Aorta (tissue), 5 donors: Measurements from ENCODE around the gene RBMS1. TPM values are rescaled to one million over a fixed set of nuclear protein-coding genes. Genes with fewer than 3 reads are reported as not detected.

Experiments used
- ATAC-seq: fragments of 200-7000 bp; cut with Tn5 transposase; one replicate; pipeline ENCODE4 v1.9.1; 2022; ENCODE audit warnings: moderate library complexity; ENCODE audit not compliant: low FRiP score
- DNase-seq, 2 donors: peaks; one replicate each; pipeline ENCODE4 v3.0.0-alpha.2; 2020
- H3K27ac ChIP-seq, 2 donors: one replicate each; pipeline ENCODE4 v1.5.1; 2013; ENCODE audit warnings: low read length in 2 of 2, mild to moderate bottlenecking in 2 of 2, moderate library complexity in 2 of 2, control low read depth in 1 of 2, inconsistent platforms in 1 of 2, low read depth in 1 of 2
- H3K27me3 ChIP-seq, 2 donors: one replicate each; pipeline ENCODE4 v1.6.1; 2013; ENCODE audit warnings: control low read depth in 1 of 2, low read length in 1 of 2, mild to moderate bottlenecking in 1 of 2, moderate library complexity in 1 of 2; ENCODE audit not compliant: insufficient read depth in 2 of 2, control insufficient read depth in 1 of 2
- H3K36me3 ChIP-seq, 2 donors: one replicate each; pipeline ENCODE4 v1.6.1; 2013; ENCODE audit warnings: control low read depth in 1 of 2, low read length in 1 of 2, mild to moderate bottlenecking in 1 of 2; ENCODE audit not compliant: insufficient read depth in 2 of 2, control insufficient read depth in 1 of 2
- H3K4me1 ChIP-seq, 2 donors: one replicate each; pipeline ENCODE4 v1.6.1; 2013; ENCODE audit warnings: low read length in 2 of 2, control low read depth in 1 of 2, mild to moderate bottlenecking in 1 of 2, moderate library complexity in 1 of 2; ENCODE audit not compliant: insufficient read depth in 2 of 2, control insufficient read depth in 1 of 2
- H3K4me3 ChIP-seq, 2 donors: one replicate each; pipeline ENCODE4 v1.5.1; 2013; ENCODE audit warnings: low read length in 2 of 2, control low read depth in 1 of 2, mild to moderate bottlenecking in 1 of 2
- H3K9me3 ChIP-seq: one replicate; pipeline ENCODE4 v1.6.1; 2013; ENCODE audit warnings: mild to moderate bottlenecking, low read length; ENCODE audit not compliant: control insufficient read depth
- WGBS, 2 donors: extraction: QIAGEN DNeasy Blood & Tissue Kit; methylation state at CpG; one replicate each; pipeline ENCODE4 v1.1.7; 2013; 5-methylcytosine and 5-hydroxymethylcytosine counted together
- intact Hi-C, 2 donors: fragments of 100-400 bp; cut with DNase I; formaldehyde crosslinking; loops; one replicate each; pipeline versions ENCODE4 v1.14.2 to v1.15.0; 2022
- polyA plus RNA-seq, 2 donors: library from polyadenylated mRNA; stranded (reverse); fragments of 200-250 nt; gene quantifications; one replicate each; pipeline ENCODE4 v1.2.3, GENCODE V29; 2013
- total RNA-seq, 2 donors: library from RNA; stranded (reverse); fragmentation: NEBNext Ultra II Directional; extraction: Animal tissue kit (Norgen Biotek cat#: 25700); gene quantifications; one replicate each; pipeline ENCODE4 v1.2.1, GENCODE V29; 2021
- donor health status: healthy with polysubstance abuse.
- donor health status: Bipolar disorder and iron deficiency.
- donor health status: DM: no; HTN: no; CAD: no.
- donor health status: DM: no; HTN: no; CAD: no.
- donor health status: DM: yes; HTN: yes; CAD: no.

RBMS1 gene
- total and polyA plus RNA-seq, 4 donors: 32.8 to 146 (median 99.3) TPM

DNA sequence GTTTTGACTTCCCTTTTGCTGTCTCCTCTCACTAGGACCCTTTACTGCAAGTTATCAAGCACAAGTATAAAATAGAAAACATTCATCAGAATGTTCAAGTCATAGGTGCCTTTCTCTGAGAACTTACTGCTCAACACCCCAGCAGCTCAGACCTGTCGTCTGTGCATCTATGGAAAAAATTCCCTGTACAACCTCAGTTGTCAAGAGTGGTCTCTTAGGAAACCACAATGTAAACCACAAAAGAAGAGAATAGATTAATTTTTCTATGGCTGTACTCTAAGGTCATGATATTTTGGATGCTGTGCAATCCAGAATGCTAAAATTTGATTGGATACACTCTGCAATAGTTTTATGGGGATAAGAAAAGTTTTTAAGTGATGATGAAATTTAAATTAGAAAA, 84.1 kb downstream of the RBMS1 start:
- ATAC-seq: no peak
- 60 to 72% methylated on average over 1 of the region's 1 CpG for WGBS, 2 donors
- Histone ChIP-seq H3K9me3 (no peaks in the 10 kb centered on the region), H3K4me3 (no peak overlapping the region), H3K36me3 (no peaks in the 10 kb centered on the region), H3K27ac (no peak overlapping the region), H3K27me3 (no peaks in the 10 kb centered on the region), H3K4me1 (peaks cover 0 to 7% of the 10 kb centered on the region in 2 donors)
- no peak for DNase-seq
- intact Hi-C loops: loop anchor here in 1 of 2 donors (5.0 kb wide), 1 partner anchor 77 kb away; no protein-coding TSS in a partner anchor

DNA sequence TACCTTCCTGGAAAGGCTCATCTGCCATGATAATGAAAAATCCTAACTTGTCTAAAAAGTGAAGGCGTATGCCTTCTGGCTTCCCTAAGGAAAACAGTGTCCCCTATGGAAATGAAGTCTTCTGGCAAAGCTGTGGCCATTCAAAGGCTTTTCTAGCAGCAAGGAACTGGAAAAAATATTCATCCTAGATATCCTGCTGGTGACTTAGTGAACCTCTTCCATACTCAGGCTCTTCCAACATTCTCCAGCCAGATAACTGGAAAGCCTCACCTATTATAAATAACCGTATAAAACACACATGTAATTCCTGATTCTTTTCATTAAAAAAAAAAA, 84.7 kb downstream of the RBMS1 start:
- H3K27ac ChIP-seq: peak overlapping the region in 1 of 2 donors; percentile 50
- no peaks in the 10 kb centered on the region for H3K36me3 ChIP-seq
- H3K27me3 ChIP-seq: no peaks in the 10 kb centered on the region
- H3K4me3 ChIP-seq: no peak overlapping the region
- H3K4me1 ChIP-seq: peaks cover 0 to 7% of the 10 kb centered on the region in 2 donors
- ATAC-seq (no peak), DNase-seq (no peak)
- intact Hi-C loops: loop anchor here in 1 of 2 donors (5.0 kb wide), 1 partner anchor 77 kb away; no protein-coding TSS in a partner anchor
- WGBS, 2 donors: 84 to 92% methylated on average over 2 of the region's 2 CpGs
- no peaks in the 10 kb centered on the region for H3K9me3 ChIP-seq

DNA sequence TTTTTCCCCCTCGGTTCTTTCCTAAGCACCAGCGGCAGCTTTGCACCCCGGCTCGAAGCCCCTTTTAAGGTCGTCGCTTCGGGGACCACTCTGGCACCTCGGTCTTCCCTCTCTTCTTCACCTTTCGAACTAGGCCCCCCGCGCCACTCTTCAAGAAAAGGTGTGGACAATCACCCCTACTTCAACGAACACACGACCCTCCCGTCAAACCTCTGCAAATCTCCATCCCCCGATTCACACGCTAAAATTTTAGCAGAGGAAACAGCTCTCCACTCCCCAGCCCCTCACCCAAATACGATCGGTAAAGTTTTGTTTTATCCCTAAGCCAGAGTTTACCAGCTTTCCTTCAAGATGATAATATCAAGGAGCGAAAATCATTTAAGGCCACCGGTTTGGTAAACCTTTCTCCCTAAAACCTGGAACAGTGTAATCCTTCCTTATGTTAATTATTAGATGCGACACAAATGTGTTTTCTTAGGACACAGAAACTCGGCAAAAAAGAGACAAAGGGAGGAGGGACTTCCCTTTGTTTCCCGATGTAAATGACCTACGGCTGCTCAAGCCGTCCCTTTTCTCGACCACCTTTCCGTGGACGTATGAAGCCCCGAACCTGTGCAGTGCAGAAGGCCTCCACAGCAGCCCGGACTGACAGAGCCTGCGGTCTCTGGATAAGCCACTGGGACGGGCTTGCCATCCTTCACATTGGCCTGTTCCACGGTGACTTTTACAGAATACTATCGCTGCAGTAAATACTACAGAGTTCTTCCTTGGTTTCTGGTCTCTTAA, 85.2 kb downstream of the RBMS1 start:
- ATAC-seq (no peak), DNase-seq (no peak)
- intact Hi-C loops: loop anchor here in 1 of 2 donors (5.0 kb wide), 1 partner anchor 76 kb away; no protein-coding TSS in a partner anchor
- peaks cover 3 to 7% of the 10 kb centered on the region in 2 donors for H3K4me1 ChIP-seq
- no peaks in the 10 kb centered on the region for H3K27me3 ChIP-seq
- H3K9me3 ChIP-seq: no peaks in the 10 kb centered on the region
- H3K4me3 ChIP-seq: peak overlapping the region; percentile 98 to 99
- 36 to 45% methylated on average over 34 of the region's 34 CpGs for WGBS, 2 donors
- H3K27ac ChIP-seq: peak overlapping the region; percentile 80 to 84
- no peaks in the 10 kb centered on the region for H3K36me3 ChIP-seq

DNA sequence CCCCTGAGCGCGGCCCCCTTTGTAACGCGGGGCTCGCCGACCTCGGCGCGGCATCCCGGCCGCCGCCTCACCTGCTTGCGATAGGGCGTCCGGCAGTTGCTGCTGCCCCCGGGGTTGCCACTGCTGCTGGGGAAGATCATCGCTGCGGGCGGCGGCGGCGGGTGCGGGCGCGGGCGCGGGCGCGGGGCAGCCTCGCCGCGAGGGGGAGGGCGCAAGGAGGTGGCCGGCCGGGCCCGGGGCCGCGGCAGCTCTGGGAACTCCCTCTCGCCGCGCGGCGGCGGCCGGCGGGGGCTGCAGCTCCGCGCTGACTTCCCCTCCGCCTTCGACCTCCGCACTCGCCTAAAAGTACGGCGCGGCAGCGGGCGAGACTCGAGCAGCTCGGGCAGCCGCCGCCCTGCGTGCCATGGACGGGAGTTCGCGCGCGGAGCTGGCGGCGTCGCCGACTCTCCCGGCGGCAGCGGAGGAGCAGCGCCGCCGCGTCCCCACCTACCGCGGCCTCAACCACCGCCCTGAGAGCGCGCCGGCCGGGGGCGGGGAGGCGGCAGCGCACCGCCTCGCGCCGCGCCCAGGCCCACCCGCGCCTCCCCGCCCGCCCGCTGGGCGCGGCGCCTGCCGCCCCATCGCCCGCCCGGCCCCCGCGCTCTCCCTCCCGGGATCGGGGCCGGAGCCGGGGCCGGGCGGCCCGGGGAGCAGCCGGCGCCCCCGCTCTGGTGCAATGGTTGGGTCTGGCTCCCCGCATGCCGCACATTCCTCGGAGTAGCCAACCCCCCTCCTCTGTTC, 86.0 kb downstream of the RBMS1 start:
- Histone ChIP-seq H3K36me3 (no peaks in the 10 kb centered on the region), H3K4me1 (peaks cover 4 to 7% of the 10 kb centered on the region in 2 donors), H3K9me3 (no peaks in the 10 kb centered on the region), H3K4me3 (peak overlapping the region; percentile 98 to 99), H3K27ac (peak overlapping the region; percentile 80 to 96), H3K27me3 (no peaks in the 10 kb centered on the region)
- DNase-seq (peak; percentile 73 to 87), ATAC-seq (peak; percentile 81)
- intact Hi-C loops: loop anchor here in 1 of 2 donors (5.0 kb wide), 1 partner anchor 75 kb away; no protein-coding TSS in a partner anchor
- 1% methylated on average over 51 to 120 of the region's 120 CpGs for WGBS, 2 donors

DNA sequence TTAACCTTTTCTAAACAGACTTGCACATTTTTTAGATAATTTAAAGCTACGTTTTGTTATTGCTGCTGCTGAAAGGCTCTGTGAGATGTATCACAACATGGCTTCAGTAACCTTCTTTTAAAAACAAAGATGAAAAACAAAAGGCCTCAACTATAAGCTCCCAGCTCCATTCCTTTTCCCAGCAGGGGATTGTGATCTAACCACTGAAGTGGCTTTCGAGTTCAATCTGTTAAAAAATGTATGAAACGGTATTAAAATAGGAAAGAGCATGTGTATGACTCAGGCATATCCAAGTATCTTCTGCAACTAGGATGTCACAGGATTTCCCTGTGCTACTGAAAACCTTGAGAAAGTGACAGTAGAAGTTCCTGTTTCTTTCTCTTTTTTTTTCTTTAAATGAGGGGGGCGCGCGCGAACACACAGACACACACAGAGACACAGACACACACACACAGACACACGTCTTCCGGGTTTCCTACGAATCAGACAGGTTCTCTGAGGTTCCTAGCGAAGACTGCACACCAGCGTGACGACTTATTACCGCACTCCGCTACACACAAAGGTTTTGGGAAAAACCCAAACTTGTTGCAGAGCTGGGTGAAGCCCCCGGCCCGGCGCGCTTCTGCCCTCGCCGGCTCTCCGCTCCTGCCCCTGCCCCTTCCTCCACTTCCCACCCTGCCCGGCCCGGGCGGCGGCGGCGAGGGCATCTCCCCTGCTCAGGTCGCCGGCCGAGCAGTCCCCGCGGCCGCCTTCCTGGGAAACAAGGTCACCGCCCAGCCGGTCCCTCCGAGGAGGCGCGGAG, 86.8 kb downstream of the RBMS1 start:
- intact Hi-C loops: loop anchor here in 1 of 2 donors (5.0 kb wide), 1 partner anchor 74 kb away; no protein-coding TSS in a partner anchor
- 0 to 1% methylated on average over 31 to 39 of the region's 39 CpGs for whole genome bisulfite sequencing, 2 donors

DNA sequence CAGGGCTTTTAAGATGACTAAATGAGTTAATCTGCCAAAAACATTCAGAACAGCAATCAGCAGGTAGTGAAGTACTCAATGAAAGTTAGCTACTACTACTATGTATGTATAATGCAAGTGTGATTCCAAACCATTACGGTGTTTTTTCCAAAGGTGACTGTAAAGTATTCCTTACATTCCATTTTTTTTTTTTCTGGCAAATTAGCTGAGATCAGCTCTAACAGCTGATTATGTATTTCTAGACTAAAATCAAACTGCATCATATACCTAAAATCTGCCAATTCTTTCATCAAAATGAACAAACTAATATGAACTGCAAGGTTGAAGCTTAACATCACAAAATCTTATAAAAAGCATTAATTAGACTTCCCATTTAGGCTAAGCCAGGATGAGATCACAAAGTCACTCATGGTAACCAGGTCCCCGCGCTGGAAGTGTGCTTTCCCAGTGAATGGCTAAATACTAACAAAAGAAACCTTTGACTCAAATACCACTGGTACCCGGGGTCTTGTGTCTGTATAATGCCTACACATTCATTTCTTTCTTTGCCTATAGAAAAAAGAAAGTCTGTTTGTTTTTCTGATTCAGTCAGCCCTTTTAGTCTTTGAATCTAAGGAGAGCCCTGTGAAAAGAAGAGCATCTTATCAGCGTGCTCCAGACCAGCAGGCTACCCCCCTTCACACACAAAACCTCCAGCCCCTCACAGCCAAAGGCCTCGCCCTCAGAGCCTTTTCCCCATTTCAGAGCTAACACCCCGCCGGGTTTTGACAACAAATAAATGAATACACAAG, 88.3 kb downstream of the RBMS1 start:
- H3K36me3 ChIP-seq: no peaks in the 10 kb centered on the region
- DNase-seq (no peak), ATAC-seq (no peak)
- intact Hi-C loops: loop anchor here in 1 of 2 donors (5.0 kb wide), 1 partner anchor 73 kb away; no protein-coding TSS in a partner anchor
- no peaks in the 10 kb centered on the region for H3K9me3 ChIP-seq
- H3K4me1 ChIP-seq: peaks cover 1 to 4% of the 10 kb centered on the region in 2 donors
- no peak overlapping the region for H3K27ac ChIP-seq
- 35 to 39% methylated on average over 8 of the region's 8 CpGs for WGBS, 2 donors
- H3K27me3 ChIP-seq: no peaks in the 10 kb centered on the region
- peak overlapping the region in 1 of 2 donors; percentile 99 for H3K4me3 ChIP-seq

More for the DNA sequence above, 86.8 kb downstream of the RBMS1 start:
- peak overlapping the region; percentile 98 to 99 for H3K4me3 ChIP-seq
- ATAC-seq: peak; percentile 58
- peak; percentile 74 to 79 for DNase-seq
- no peaks in the 10 kb centered on the region for H3K9me3 ChIP-seq
- peaks cover 4 to 7% of the 10 kb centered on the region in 2 donors for H3K4me1 ChIP-seq
- H3K27me3 ChIP-seq: no peaks in the 10 kb centered on the region
- H3K27ac ChIP-seq: peak overlapping the region; percentile 80 to 96
- no peaks in the 10 kb centered on the region for H3K36me3 ChIP-seq

DNA sequence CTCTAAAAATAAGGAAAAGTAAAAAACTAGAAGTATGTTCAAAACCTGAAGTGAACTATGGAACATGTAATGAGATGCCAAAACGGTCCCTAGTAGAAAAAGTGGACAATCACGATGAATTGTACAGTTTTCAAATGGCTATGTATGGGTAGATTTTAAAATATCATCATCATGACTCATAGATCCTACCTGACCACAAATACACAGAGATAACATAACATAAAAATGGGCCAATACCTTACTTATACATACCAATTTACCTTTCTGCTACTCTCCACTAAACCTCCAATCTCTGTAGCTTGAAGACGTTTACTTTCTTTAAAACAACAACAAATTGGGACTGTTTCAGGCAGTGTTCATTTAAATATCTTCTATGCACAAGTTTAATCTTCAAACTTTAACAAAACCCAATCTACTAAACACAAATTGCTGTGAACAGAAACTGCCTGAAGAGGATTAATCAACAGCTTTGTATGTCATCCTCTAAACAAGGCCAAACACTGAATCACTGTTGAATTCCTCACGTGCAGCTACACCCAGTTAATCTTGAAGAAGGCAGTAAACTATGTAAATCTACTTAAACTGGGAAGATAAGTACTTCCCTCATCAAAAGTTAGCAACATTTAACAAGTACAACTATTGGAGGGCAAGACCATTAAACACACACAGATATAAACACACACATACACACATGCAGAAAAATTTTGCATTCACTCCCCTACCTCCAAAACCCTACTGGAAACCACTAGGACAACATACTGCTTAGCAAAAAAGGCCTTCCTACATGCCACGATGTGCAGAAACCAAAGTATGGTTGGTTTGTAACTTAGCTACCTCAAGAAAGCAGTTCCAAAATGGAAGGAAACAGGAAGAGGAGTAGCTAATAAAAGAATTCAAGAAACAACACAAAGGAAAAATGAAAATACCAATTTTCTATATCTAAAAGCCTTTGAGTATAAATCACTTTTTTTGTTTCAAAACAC, 90.3 kb downstream of the RBMS1 start:
- DNase-seq (no peak), ATAC-seq (no peak)
- Histone ChIP-seq H3K9me3 (no peaks in the 10 kb centered on the region), H3K4me1 (peaks cover 1 to 4% of the 10 kb centered on the region in 2 donors), H3K27ac (no peak overlapping the region), H3K4me3 (no peak overlapping the region), H3K36me3 (no peaks in the 10 kb centered on the region), H3K27me3 (no peaks in the 10 kb centered on the region)
- intact Hi-C loops: no loop called here
- 44 to 54% methylated on average over 5 of the region's 5 CpGs for WGBS, 2 donors
